GM21390 (cell line): ENCODE measurements around the gene TOB2.
"Not testable (repeated sequence)": the region's sequence is repeated elsewhere in the genome, so short reads cannot be mapped to it uniquely, and the experiment has no call there.

ENCODE experiments used
- ATAC-seq: cut with Tn5 transposase; IDR thresholded peaks from one replicate; pipeline ENCODE4 v1.9.1; 2021; ENCODE audit not compliant: unreplicated experiment

The TOB2 gene

GRCh38 chr22:41429951-41430332 lies 16.7 kb downstream of the TOB2 start:
- ATAC-seq: no peak

- ATAC-seq: no peak
Measured at GRCh38 chr22:41429232-41429950, 17.2 kb downstream of the TOB2 start.

GRCh38 chr22:41425660-41426365 lies 20.8 kb downstream of the TOB2 start:
- ATAC-seq: no peak

DNA sequence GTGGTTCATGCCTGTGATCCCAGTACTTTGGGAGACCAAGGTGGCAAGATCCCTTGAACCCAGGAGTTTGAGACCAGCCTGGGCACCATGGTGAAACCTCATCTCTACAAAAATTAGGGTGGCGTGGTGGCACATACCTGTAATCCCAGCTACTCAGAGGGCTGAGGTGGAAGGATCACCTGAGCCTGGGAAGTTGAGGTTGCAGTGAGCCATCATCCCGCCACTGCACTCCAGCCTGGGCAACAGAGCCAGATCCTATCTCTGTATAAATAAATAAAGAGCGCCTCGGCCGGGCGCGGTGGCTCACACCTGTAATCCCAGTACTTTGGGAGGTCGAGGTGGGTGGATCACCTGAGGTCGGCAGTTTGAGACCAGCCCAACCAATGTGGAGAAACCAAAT lies 27.9 kb downstream of the TOB2 start:
- ATAC-seq: no peak

DNA sequence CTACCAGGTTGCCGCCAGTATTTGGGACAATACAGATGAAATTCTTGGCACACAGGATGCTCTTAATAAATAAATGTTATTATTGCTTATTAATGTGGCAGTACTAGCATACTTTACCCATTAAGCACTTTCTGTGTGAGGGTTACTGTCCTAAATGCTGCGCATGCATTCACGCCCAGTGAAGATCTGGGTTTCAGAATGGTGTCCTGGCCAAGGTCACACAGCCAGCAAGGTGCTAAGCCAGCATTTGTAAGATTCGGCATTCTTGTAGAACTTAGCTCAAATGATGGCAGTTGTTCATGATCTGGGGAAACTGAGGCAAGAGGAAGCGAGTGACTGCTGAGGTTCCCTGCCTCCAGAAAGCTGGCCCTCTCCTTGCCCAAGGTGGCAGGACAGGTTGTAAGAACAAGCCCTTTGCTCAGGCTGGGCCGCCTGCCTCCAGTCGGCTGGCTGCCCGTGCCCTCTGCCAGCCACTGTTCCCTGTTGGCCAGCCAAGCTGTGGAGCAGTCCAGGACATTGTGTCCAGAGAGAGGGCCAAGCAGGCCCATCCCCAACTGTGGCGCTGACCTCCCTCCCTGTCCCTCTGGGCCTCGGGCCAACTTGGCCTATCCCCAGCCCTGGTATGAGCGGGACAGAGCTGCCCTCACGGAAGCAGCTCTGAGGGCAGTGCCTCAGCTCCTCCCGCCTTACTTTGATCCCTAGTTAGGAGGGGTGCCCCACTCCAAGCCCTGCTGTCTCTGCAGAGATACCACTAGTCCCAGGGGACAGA lies 28.8 kb downstream of the TOB2 start:
- no peak for ATAC-seq

GRCh38 chr22:41415554-41415953 lies 31.0 kb downstream of the TOB2 start:
- no peak for ATAC-seq

DNA sequence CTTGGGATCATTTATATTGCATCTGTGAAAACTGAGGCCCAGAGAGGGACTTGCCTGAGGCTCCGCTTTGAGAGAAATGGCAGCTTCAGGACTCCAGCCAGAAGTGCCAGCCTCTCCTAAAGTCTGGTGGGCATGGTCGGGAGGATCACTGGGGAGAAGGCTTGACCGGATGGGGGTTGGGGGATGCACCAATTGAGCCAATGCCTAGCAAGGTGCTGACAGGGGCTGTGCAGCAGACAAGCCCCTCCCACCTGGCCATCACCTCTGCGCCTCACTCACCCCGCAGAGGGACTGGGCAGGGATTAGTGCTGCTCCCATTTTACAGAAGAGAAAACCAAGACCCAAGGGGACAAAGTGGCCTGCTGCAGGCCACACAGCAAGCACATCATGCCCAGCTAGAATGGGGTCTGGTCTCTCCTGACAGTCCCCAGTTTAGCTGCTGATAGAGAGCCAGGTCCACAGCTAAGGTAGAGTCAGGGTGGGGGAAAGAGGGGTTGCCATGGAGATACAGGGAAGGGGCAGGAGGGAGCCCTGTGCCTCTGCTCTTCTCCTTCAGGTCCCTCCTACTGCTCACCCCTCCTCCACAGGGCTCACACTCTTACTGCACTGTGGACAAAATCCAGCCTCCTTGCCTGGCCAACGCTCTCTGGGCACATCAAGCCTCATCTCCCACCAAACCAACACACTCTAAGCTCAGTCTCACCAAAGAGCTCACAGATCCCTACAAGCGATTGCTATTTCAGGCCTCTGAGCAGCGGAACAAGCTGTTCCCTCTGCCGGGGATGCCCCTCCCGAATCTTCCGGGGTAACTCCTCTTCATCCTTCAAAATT lies 35.4 kb downstream of the TOB2 start:
- ATAC-seq: no peak

DNA sequence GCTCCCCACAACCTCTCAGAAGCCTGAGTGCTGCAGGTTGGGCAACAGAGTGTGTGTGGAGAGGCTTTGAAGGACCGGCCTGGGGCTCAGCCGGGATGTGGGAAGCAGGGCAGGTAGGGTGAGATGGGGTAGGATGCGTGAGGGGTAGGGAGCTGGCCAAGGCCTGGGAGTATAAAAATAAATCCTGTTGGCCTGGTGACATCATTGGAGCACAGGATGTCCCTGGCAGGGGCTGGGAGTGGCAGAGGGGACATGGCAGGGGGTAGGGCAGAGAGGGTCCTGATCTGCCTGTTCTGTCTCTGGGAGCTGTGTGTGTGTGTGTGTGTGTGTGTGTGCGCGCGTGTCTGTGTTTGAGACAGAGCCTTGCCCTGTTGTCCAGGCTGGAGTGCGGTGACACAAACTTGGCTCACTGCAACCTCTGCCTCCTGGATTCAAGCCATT lies 36.3 kb downstream of the TOB2 start:
- ATAC-seq: no peak

- no peak for ATAC-seq
Measured at GRCh38 chr22:41408665-41409064, 37.9 kb downstream of the TOB2 start.

DNA sequence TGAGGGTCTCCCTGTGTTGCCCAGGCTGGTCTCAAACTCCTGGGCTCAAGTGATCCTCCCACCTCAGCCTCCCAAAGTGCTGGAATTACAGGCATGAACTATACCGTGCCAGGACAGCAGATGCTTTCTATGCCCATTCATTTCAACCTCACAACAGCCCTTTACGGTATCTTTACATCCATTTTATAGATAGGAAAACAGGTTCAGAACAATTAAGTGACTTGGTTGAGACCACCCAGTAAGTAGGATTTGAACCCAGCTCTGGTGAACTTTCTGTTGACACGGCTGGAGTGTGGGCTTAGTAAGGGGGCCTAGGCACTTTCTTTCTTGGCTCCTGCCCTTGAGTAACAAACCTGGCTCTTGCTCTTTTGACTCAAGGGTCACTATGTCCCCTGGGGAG lies 39.2 kb downstream of the TOB2 start:
- ATAC-seq: no peak

DNA sequence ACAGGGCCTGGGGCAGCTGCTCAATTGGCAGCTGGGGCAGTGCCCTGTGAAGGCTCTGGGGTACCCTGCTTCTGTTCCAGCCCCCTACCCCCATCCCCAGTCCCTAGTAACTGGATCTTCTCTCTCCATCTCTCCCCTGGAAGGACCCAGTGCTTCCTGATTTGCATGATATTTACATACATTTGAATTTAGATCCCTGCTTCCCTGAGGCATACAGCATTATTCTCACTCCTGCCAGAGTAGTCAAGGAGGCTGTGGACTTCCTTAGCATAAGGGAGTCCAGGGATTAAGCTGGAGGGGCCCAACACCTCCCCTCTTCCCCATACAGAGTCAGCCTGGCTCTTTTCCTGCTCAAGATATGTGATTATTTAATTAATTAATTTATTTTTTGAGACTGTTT lies 40.2 kb downstream of the TOB2 start:
- no peak for ATAC-seq

DNA sequence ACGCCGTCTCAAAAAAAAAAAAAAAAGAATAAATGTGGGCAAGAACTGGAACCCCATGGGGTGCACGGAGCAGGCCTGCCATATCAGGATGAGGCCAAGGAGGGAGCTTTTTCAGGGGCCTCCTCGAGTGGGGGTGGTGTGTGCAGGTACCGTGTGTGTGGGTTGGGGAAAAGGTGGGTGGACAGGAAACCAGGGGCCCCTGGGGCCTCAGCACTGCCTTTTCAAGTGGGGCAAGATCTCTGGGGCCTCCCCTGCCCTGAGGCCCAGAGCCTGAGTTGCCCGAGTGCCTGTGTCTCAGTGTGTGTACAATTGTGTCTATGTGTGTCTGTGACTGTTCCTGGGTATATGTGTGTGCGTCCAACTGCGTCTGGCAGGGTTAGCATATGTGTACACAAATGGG lies 41.0 kb downstream of the TOB2 start:
- no peak for ATAC-seq

DNA sequence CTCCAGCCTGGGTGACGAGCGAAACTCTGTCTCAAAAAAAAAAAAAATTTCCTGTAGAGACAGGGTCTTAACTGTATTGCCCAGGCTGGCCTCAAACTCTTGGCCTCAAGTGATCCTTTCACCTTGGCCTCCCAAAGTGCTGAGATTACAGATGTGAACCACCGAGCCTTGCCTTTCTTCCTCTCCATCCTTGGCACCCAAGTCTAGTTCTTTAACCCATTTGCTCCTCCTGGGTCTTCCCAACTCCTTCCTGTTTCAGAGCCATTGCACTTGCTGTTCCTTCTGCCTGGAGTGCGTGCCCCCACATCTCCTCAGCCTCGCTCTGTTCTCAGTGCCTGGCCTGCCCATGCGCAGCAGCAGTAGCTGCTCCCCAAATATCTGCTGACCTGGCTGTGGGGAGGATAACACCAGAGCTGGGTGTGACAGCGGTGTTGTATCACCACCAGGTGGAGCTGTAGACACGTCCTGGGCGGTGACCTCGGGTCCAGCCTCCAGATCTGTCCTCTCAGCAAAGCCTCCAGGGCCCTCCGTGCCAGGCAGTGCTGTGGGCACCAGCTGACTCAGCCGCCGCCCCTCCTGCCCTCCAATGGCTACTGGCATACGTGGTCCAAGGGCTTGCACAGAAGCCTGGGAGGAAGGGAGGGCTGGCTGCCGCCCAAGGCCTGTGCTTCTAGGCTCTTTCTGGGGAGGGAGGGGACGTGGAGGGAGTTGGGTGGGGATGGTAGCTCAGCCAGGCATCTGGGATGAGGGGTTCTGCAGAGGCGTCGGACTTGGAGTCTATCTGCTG lies 42.9 kb downstream of the TOB2 start:
- peak; percentile 86 for ATAC-seq

GRCh38 chr22:41402851-41403250 lies 43.8 kb downstream of the TOB2 start:
- not testable (repeated sequence) for ATAC-seq

DNA sequence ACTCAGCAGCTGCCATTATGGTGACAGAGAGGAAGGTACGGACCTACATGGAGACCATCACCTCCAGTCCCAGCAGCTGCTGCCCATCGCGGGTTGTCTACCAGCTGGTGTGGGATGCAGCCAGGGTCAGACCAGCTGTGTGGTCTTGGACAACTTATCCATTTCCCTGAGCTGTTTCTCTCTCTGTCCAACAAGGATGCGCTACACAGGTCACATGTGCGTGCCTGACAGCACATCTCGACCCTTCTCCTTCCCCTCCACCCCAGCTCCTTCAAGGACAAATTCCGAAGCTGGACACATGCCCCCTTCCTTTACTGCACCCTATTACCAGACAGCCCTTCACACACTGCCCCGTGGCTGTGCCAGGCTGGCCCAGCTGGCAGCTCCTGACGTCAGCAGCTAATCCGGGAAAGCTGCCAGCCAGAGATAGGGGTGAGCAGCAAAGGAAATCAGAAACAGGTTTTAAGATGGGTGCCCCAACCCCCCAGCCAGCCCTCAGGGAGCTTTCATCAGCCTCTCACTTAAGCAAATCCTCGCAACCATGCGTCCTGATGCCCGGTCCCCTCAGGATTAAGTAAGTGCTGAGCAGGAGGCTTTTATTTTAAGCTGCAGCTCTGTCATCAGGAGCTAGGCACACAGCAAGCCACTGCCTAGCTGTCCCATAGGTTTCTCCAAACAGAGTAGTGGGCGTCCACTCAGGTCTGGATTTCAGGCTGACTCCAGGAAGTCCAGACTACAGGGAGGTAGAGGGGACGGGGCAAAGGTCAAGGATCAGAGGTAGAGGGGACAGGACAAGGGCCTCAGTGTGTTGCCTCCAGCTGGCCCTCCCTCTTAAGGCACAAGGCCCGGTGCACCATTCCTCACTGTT lies 44.6 kb downstream of the TOB2 start:
- ATAC-seq: no peak

DNA sequence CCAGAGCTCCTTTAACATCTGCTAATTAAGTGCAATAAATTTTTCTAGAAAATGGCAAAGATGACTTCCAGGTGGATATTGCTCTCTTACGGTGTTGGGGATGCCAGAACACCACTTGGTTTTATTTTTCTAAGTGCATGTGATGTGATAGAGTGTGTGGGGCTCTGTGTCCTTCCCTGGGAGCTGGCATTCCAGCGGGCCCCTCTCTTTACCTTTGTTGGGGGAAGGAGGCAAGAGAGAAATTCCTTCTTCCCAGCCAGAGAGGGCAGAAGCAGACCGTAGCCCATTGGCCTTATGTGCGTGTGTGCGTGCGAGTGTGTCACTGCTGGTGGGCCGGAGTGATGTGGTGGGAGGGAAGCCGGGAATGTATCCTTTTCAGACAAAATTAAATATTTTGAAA lies 47.7 kb downstream of the TOB2 start:
- no peak for ATAC-seq

- no peak for ATAC-seq
Measured at GRCh38 chr22:41397143-41397811, 49.3 kb downstream of the TOB2 start.

DNA sequence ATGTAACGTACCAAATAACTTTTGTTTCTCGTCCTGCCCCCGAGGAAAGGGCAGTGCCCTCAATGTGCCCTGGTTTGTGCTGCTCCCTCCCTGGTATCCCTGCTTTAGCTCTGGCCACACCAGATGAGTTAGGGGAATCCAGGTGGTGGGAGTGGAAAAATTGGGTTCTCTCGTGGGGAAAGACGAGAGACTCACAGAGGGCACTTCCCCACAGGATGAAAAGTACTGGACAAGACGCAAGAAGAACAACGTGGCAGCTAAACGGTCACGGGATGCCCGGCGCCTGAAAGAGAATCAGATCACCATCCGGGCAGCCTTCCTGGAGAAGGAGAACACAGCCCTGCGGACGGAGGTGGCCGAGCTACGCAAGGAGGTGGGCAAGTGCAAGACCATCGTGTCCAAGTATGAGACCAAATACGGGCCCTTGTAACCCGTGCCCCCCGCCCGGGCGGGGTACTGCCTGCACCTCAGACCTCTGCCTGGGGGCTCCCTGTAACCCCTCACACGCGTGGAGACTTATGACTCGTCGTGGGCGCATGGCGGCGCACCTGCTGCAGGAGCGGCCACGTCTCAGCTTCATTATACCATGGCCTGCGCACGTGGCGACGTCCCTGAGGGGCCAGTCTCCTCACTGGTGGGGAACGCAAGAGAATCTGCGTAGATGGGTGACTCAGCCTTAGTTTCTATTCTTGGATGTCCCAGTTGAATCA lies 50.9 kb downstream of the TOB2 start:
- no peak for ATAC-seq
